HFFc6 (cell line): Measurements from ENCODE around the gene KNCN. TPM values are rescaled to one million over a fixed set of nuclear protein-coding genes. Genes with fewer than 3 reads are reported as not detected.

Experiments
- DNase-seq: peaks from one replicate; pipeline ENCODE4 v3.0.0-alpha.2; 2018
- H3K27ac Mint-ChIP-seq: 2 replicates; pipeline ENCODE4 v1.8.0; 2020; ENCODE audit warnings: mild to moderate bottlenecking, mixed read lengths
- H3K27me3 Mint-ChIP-seq: 2 replicates; pipeline ENCODE4 v1.8.0; 2021; ENCODE audit warnings: mild to moderate bottlenecking, moderate library complexity, mixed read lengths; ENCODE audit not compliant: insufficient read depth
- H3K36me3 Mint-ChIP-seq: 2 replicates; pipeline ENCODE4 v1.8.0; 2021; ENCODE audit warnings: low read depth, mixed read lengths
- H3K4me1 Mint-ChIP-seq: 2 replicates; pipeline ENCODE4 v1.8.0; 2020; ENCODE audit warnings: low read depth, mixed read lengths
- H3K4me3 Mint-ChIP-seq: 2 replicates; pipeline ENCODE4 v1.8.0; 2020; ENCODE audit warnings: mild to moderate bottlenecking, moderate library complexity, mixed read lengths
- H3K9me3 Mint-ChIP-seq: 2 replicates; pipeline ENCODE4 v1.8.0; 2020; ENCODE audit warnings: mild to moderate bottlenecking, mixed read lengths
- total RNA-seq, 6 experiments: library from RNA; stranded (reverse); fragmentation: NEBNext Ultra II Directional; extraction: Animal tissue kit (Norgen Biotek cat#: 25700); gene quantifications; 2 replicates in 1 of 6; 3 replicates in 5 of 6; pipeline ENCODE4 v1.2.3, GENCODE V29; 2021
- TF ChIP-seq, protein P1 (sequence below): fragments of 200-600 bp; sonication (generic); IDR thresholded peaks from 2 replicates; pipeline ENCODE4 v1.5.0; 2021; ENCODE audit warnings: antibody characterized with exemption, mild to moderate bottlenecking

The KNCN gene
- total RNA-seq, 6 experiments from 2014 or later: not detected

DNA sequence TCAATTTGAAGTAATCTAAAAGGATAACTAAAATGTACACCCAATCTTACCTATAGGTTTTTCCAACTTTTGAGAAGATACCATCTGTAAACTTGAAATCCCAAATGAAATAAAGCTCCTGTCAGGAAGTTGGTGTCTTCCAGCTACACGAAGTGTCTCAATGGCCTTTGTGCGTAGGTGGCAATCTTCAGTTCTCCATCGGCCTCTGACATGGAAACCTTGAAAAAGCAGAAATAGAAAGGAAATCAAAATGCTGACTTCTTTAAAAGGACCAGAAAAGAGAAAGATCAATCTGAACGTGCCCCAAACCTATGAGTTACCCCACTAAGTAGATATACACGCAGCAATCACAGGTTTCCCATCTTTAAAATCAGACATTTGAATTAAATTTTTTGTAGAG lies 42.6 kb upstream of the KNCN start:
- peaks cover 6% of the 10 kb centered on the region; the same call in 1 of the 2 replicates for H3K9me3 Mint-ChIP-seq
- no peak for DNase-seq
- H3K36me3 Mint-ChIP-seq: peaks cover 43% of the 10 kb centered on the region
- H3K4me1 Mint-ChIP-seq: peaks cover 11% of the 10 kb centered on the region; the same call in 1 of the 2 replicates
- no peaks in the 10 kb centered on the region for H3K27me3 Mint-ChIP-seq
- TF ChIP-seq, protein P1, sequence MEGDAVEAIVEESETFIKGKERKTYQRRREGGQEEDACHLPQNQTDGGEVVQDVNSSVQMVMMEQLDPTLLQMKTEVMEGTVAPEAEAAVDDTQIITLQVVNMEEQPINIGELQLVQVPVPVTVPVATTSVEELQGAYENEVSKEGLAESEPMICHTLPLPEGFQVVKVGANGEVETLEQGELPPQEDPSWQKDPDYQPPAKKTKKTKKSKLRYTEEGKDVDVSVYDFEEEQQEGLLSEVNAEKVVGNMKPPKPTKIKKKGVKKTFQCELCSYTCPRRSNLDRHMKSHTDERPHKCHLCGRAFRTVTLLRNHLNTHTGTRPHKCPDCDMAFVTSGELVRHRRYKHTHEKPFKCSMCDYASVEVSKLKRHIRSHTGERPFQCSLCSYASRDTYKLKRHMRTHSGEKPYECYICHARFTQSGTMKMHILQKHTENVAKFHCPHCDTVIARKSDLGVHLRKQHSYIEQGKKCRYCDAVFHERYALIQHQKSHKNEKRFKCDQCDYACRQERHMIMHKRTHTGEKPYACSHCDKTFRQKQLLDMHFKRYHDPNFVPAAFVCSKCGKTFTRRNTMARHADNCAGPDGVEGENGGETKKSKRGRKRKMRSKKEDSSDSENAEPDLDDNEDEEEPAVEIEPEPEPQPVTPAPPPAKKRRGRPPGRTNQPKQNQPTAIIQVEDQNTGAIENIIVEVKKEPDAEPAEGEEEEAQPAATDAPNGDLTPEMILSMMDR: no peak
- H3K27ac Mint-ChIP-seq: no peak overlapping the region
- no peak overlapping the region for H3K4me3 Mint-ChIP-seq

- H3K27me3 Mint-ChIP-seq: no peaks in the 10 kb centered on the region
- peaks cover 11% of the 10 kb centered on the region; the same call in 1 of the 2 replicates for H3K4me1 Mint-ChIP-seq
- H3K9me3 Mint-ChIP-seq: peaks cover 9% of the 10 kb centered on the region; the same call in 1 of the 2 replicates
- DNase-seq: no peak
- no peak overlapping the region for H3K27ac Mint-ChIP-seq
- no peak overlapping the region for H3K4me3 Mint-ChIP-seq
- TF ChIP-seq, protein P1: no peak
- H3K36me3 Mint-ChIP-seq: peaks cover 46% of the 10 kb centered on the region
Observed at GRCh38 chr1:46592823-46593222, 41.4 kb upstream of the KNCN start.

DNA sequence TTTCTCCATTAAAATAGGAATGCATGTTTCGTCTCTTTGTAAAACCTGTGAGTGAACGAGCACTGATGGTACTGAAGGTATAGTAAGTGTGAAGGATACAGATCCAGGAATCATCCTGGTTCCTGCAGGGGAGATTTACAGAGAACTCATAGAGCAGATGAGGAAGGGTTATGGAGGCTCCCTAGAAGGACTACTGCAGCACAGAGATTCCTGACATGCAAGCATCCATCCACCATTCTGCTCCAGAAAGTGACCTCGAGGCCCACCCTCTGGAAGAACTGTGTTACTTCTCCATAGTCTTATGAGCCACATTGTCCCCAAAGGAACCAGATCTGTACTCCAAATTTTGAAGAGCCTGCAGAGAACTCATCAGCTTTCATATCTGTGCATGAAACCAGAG lies 38.1 kb upstream of the KNCN start:
- TF ChIP-seq, protein P1: no peak
- no peaks in the 10 kb centered on the region for H3K27me3 Mint-ChIP-seq
- H3K36me3 Mint-ChIP-seq: peaks cover 48% of the 10 kb centered on the region
- H3K27ac Mint-ChIP-seq: no peak overlapping the region
- no peak for DNase-seq
- H3K9me3 Mint-ChIP-seq: peaks cover 9% of the 10 kb centered on the region; the same call in 1 of the 2 replicates
- H3K4me1 Mint-ChIP-seq: no peaks in the 10 kb centered on the region
- H3K4me3 Mint-ChIP-seq: no peak overlapping the region

DNA sequence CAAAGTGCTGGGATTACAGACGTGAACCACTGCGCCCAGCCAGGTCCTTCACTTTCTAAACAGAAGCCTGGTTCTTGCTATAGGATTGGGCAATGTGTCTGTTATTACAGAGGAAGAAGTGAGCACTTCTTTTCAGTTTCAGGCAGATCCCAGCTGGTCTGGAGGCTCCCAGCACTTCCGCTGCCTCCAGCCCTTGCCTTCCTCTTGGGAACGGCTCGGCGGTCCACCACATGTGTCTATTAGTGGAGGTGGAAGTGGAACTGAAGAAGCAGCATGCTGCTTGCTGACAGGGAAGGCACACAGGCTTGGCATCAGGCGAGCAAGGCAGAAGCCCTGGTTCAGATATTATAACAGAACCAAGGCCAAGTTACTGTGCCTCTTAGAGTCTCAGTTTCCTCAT lies 35.6 kb upstream of the KNCN start:
- H3K27me3 Mint-ChIP-seq: no peaks in the 10 kb centered on the region; the same call in 1 of the 2 replicates
- no peaks in the 10 kb centered on the region for H3K4me1 Mint-ChIP-seq
- no peak overlapping the region for H3K4me3 Mint-ChIP-seq
- no peak overlapping the region for H3K27ac Mint-ChIP-seq
- peaks cover 9% of the 10 kb centered on the region; the same call in 1 of the 2 replicates for H3K9me3 Mint-ChIP-seq
- TF ChIP-seq, protein P1: no peak
- DNase-seq: no peak
- peaks cover 41% of the 10 kb centered on the region for H3K36me3 Mint-ChIP-seq

DNA sequence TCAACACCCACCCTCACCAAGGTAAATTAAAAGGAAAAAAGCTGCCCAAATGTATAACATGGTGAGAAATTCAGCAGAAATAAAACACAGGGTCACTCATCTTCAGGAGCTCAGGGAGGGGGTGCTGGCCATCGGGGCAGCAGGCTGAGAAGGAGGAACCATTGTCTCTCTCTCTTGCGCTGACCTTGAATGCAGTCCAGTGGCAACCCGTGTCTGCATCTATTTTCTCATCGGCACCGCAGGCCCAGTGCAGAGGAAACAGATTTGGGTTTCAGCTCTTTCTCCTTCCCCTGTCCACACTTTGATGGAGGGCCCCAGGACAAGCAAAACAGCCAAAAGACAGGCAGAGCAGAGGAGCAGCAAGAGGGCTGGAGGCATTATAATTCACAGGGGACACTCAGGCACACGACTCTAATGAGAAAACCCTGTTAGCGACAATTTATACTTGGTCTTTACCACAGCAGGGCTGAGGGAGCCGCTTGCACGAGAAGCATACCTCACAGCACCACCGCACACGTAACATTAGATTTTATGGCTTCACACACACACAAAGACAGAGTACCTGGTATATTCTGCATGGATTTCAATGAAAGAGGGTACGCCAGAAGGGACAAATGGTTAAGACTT lies 34.0 kb upstream of the KNCN start:
- H3K27ac Mint-ChIP-seq: no peak overlapping the region
- TF ChIP-seq, protein P1: no peak
- peaks cover 38% of the 10 kb centered on the region for H3K36me3 Mint-ChIP-seq
- no peak for DNase-seq
- no peak overlapping the region for H3K4me3 Mint-ChIP-seq
- no peaks in the 10 kb centered on the region; the same call in 1 of the 2 replicates for H3K27me3 Mint-ChIP-seq
- H3K4me1 Mint-ChIP-seq: peaks cover 12% of the 10 kb centered on the region
- peaks cover 9% of the 10 kb centered on the region; the same call in 1 of the 2 replicates for H3K9me3 Mint-ChIP-seq
